HepG2 (cell line): ENCODE data around the gene CKB. TPM values are rescaled to one million over a fixed set of nuclear protein-coding genes. Genes with fewer than 3 reads are reported as not detected.

Source experiments
- LBX2 ChIP-seq: sonication (generic); formaldehyde crosslinking; IDR thresholded peaks from 2 replicates; pipeline ENCODE4 v1.5.0; 2020; ENCODE audit warnings: missing genetic modification reagents, mild to moderate bottlenecking, borderline replicate concordance
- SCMH1 ChIP-seq: sonication (generic); formaldehyde crosslinking; IDR thresholded peaks from 2 replicates; pipeline ENCODE4 v1.9.0; 2021; ENCODE audit warnings: missing genetic modification reagents, mild to moderate bottlenecking, borderline replicate concordance
- ZNF318 ChIP-seq: sonication (generic); formaldehyde crosslinking; IDR thresholded peaks from 2 replicates; pipeline ENCODE4 v1.4.0; 2020; ENCODE audit warnings: mild to moderate bottlenecking, missing genetic modification reagents
- polyA plus RNA-seq, 8 experiments: library from polyadenylated mRNA; depleted of rRNA in 3 of 8; stranded (reverse) in 7 of 8; unstranded in 1 of 8; fragments of >200 nt; fragmentation: Illumina TruSeq in 4 of 8; extraction: Trizol in 4 of 8; gene quantifications; 2 replicates each; pipeline versions ENCODE4 v1.2.1 to v1.2.3, GENCODE V29; 2011 to 2016; ENCODE audit warnings: low read depth in 4 of 8, missing spikeins in 1 of 8, mixed read lengths in 1 of 8; ENCODE audit not compliant: insufficient read depth in 1 of 8
- total RNA-seq, 5 experiments: library from RNA; depleted of rRNA; stranded (reverse); fragments of >200 nt; fragmentation: Illumina TruSeq; extraction: Trizol; gene quantifications; 2 replicates each; pipeline ENCODE4 v1.2.3, GENCODE V29; 2016; ENCODE audit warnings: low read depth in 1 of 5
- TF ChIP-seq, protein P1 (sequence below): sonication (generic); formaldehyde crosslinking; IDR thresholded peaks from 2 replicates; pipeline ENCODE4 v1.8.1; 2023; ENCODE audit warnings: mild to moderate bottlenecking, inconsistent platforms, moderate library complexity, missing genetic modification reagents, borderline replicate concordance

CKB gene
- total and polyA plus RNA-seq, 2 of the 13 experiments (the other 11 are each of a cell fraction or from before 2014, with no cell fraction given) = 82.3 to 217 TPM

GRCh38 chr14:103549361-103550311 lies 27.0 kb upstream of the CKB start (continued):
- TF ChIP-seq ZNF318 (CRISPR knock-in tag) = no peak
- TF ChIP-seq, protein P1, sequence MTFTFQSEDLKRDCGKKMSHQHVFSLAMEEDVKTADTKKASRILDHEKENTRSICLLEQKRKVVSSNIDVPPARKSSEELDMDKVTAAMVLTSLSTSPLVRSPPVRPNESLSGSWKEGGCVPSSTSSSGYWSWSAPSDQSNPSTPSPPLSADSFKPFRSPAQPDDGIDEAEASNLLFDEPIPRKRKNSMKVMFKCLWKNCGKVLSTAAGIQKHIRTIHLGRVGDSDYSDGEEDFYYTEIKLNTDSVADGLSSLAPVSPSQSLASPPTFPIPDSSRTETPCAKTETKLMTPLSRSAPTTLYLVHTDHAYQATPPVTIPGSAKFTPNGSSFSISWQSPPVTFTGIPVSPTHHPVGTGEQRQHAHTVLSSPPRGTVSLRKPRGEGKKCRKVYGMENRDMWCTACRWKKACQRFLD (CRISPR knock-in tag) = no peak
- TF ChIP-seq LBX2 (CRISPR knock-in tag) = no peak
- TF ChIP-seq SCMH1 (CRISPR knock-in tag) = no peak
